Measurements from ENCODE around the gene RTN4.
"Not testable (repeated sequence)": the region's sequence is repeated elsewhere in the genome, so short reads cannot be mapped to it uniquely, and the experiment has no call there.

Gene RTN4

DNA sequence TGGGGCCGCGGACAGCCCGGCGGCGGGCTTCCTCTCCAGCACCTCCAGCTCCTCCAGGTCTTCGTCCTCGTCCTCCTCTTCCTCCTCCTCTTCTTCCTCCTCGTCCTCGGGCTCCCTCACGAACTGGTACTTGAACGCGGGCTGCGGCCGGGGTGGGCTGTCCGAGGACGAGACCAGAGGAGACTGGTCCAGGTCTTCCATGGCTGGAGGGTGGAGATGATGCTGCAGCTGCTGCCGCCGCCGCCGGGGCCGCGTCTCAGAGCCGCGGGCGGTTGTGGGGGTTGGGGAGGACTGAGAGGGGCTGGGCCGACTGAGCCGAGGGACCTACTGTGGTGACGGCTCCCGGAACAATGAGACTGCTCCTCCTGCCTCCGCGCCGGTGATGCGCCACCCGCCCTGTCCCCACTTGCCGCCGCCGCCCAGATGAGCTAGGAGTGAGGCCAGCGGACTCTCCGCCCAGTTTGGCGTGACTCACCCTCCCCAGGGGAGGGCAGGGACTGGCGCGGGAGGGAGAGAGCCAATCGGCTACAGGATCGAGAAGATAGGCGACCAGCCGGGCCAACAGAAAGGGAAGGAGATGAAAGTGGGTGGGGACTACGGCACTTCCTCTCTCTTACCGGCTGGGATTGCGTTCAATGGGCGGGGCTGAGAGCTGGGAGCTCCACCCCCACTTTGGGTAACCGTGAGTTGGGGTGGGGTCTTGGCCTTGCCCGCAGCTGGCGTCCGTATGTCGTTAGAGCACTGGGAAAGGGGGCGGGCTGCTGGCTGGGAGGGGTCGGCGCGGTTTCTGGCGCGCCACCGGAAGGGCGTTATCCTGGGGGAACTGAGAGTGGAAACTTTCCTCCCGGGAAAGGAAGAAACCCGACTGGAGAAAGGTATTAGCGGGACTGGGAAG lies at the start of gene RTN4:
TSS of gene RTN4 (minus strand) at position 352 of the 895 bp plus-strand sequence. CDS start at position 201, 151 bp downstream.
- DNase-seq: peak; percentile 79 to 100 (median 99)

DNA sequence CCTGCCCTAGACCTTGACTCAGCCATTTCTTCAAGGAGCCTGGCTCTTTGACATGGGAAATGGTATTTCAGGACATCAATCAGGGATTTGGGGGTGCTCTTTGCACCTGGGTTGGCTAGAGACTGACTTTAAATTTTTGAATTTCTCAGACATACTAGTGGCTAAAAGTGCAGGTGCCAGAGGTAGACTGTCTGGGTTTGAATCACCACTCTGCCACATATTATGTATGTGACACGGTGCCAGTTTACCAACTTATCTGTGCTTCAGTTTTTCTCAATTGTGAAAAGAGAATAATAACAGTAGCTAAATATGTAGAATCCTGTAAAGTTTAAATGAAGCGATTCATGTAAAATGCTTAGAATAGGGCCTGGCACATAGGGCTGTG lies 49.2 kb upstream of the RTN4 start:
- DNase-seq: no peak

GRCh38 chr2:55097461-55098410 lies 47.5 kb upstream of the RTN4 start:
- DNase-seq: no peak

DNA sequence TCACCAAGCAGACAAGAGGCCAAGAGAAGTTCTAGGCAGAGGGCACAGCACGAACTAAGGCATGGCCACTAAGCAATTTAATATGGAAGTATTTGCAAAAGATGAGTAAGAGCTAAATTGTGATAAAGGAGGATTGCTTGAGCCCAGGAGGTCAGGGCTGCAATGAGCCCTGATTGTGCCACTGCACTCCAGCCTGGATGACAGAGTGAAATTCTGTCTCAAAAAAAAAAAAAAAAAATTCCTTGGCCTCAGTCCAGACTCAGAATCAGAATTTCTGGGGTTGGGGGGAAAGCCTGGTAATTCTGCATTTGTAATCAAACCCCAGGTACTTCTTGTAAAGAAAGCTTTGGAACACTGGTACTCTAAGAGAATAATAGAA lies 46.8 kb upstream of the RTN4 start:
- no peak for DNase-seq

- no peak for DNase-seq
Observed at GRCh38 chr2:55096586-55096985, 46.3 kb upstream of the RTN4 start.

DNA sequence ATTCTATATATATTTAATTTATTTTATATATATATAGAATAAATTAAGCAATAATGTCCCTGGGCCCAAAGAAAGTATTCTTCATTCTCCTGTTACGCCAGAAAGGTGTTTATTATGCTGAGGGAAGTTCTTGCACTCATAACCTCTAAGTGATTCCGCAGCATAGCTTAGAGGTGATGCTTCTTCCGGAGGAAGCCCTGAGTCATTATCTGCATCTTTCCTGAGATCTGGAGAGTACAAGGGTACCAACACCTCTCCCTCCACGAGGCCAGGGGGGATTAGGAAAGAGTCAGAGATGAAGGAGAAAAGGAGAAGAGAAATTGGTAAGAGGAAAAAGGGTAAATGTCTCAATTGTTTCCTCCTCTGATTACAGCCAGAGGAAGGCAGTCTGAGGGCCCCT lies 43.1 kb upstream of the RTN4 start:
- no peak for DNase-seq

DNA sequence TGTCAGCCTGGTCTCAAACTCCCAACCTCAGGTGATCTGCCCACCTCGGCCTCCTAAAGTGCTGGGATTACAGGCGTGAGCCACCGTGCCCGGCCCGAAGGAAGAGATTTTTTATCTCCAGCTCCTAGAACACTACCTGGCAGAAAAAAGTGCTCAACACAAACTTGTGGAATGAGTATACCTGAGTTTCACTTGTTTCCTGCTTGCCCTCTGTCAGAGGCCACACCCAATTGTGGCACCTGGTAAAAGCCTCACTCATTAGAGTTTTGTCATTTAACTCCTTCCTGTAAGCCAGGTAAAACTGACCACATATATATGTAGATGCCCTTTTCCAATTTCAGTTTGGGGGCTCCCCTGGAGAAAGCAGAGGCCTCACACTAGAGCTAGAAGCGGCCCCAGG lies 42.2 kb upstream of the RTN4 start:
- no peak for DNase-seq

DNA sequence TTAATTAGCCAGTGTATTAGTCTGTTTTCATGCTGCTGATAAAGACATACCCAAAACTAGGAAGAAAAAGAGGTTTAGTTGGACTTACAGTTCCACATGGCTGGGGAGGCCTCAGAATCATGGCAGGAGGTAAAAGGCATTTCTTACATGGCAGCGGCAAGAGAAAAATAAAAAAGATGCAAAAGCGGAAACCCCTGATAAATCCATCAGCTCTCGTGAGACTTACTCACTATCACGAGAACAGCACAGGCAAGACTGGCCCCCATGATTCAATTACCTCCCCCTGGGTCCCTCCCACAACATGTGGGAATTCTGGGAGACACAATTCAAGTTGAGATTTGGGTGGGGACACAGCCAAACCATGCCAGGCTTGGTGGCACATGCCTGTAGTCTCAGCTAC lies 41.4 kb upstream of the RTN4 start:
- not testable (repeated sequence) for DNase-seq

GRCh38 chr2:55090702-55091101 lies 40.5 kb upstream of the RTN4 start:
- DNase-seq: no peak

- DNase-seq: no peak
Observed at GRCh38 chr2:55089726-55090125, 39.5 kb upstream of the RTN4 start.

DNA sequence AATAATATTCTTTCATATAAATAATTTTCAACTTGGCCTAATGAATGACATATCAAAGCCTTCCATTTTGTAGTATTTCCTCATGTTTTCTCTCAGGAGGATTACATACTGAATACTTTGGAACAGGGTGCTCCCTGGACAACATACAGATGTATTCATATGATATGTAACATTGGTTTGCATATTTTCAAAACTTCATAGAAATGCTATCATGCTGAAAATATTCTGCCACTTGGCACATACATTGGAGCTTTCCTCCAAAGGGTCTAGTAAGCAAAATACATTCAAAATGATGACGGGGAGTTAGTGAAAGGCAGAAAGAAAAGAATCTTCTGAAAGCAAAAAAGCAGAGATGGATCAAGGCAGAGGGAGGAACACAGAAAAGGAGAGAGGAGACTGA lies 38.1 kb upstream of the RTN4 start:
- no peak for DNase-seq

- no peak for DNase-seq
Observed at GRCh38 chr2:55087936-55088335, 37.7 kb upstream of the RTN4 start.

DNA sequence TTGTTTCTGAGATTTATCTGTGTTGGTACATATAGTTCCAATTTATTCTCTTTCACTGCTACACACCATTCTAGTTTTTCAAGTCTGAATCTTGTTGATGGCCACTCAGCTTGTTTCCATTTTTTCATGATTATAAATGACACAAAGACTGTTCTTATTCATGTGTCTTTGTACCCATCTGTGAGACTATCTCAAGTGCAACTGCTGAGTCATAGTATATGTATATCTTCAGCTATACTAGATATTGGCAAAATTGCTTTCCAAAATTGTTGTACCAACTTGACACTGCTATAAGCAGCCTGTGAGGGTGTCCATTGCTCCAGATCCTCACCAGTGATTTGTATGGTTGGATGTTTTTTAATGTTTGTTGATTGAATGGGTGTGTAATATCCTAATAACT lies 37.2 kb upstream of the RTN4 start:
- DNase-seq: no peak

GRCh38 chr2:55085113-55086040 lies 35.1 kb upstream of the RTN4 start:
- DNase-seq: no peak

- no peak for DNase-seq
Observed at GRCh38 chr2:55084641-55085040, 34.4 kb upstream of the RTN4 start.

- no peak for DNase-seq
Observed at GRCh38 chr2:55080204-55080738, 30.0 kb upstream of the RTN4 start.

- DNase-seq: no peak
Observed at GRCh38 chr2:55078956-55079355, 28.7 kb upstream of the RTN4 start.

- DNase-seq: no peak
Observed at GRCh38 chr2:55076721-55077120, 26.5 kb upstream of the RTN4 start.

- not testable (repeated sequence) for DNase-seq
Observed at GRCh38 chr2:55076019-55076418, 25.8 kb upstream of the RTN4 start.
